Astrocyte (in vitro differentiated cells and primary cell): ENCODE data around the gene RAB8A. TPM values are rescaled to one million over a fixed set of nuclear protein-coding genes. Genes with fewer than 3 reads are reported as not detected.

ENCODE experiments used
- DNase-seq: peaks from one replicate; pipeline ENCODE4 v3.0.0-alpha.2; 2010; ENCODE audit warnings: low read depth
- FAIRE-seq: peaks from 2 replicates; lab custom pipeline; 2011; peaks lifted over from hg19 to GRCh38; lab: Jason Lieb, UNC
- H2AFZ ChIP-seq: 2 replicates; pipeline ENCODE4 v1.6.0; 2012; ENCODE audit warnings: low read depth, low read length, inconsistent platforms
- H3K27ac ChIP-seq: 2 replicates; pipeline ENCODE4 v1.5.1; 2011; ENCODE audit warnings: low read depth, low read length, inconsistent platforms
- H3K27me3 ChIP-seq: 2 replicates; pipeline ENCODE4 v1.6.0; 2011; ENCODE audit warnings: low read length, inconsistent platforms; ENCODE audit not compliant: insufficient read depth
- H3K36me3 ChIP-seq: 2 replicates; pipeline ENCODE4 v1.5.1; 2011; ENCODE audit warnings: low read length, inconsistent platforms; ENCODE audit not compliant: insufficient read depth
- H3K4me1 ChIP-seq: 2 replicates; pipeline ENCODE4 v1.5.1; 2011; ENCODE audit warnings: low read length, inconsistent platforms; ENCODE audit not compliant: insufficient read depth
- H3K4me2 ChIP-seq: 2 replicates; pipeline ENCODE4 v1.6.0; 2012; ENCODE audit warnings: low read length, inconsistent platforms
- H3K4me3 ChIP-seq: 2 replicates; pipeline ENCODE4 v1.5.1; 2011; ENCODE audit warnings: low read depth, mild to moderate bottlenecking, low read length, inconsistent platforms; ENCODE audit not compliant: insufficient read depth
- H3K79me2 ChIP-seq: 2 replicates; pipeline ENCODE4 v1.6.0; 2012; ENCODE audit warnings: mild to moderate bottlenecking, low read length, inconsistent platforms; ENCODE audit not compliant: insufficient read depth
- H3K9ac ChIP-seq: 2 replicates; pipeline ENCODE4 v1.6.0; 2012; ENCODE audit warnings: mild to moderate bottlenecking, low read length, inconsistent platforms
- H3K9me3 ChIP-seq: 2 replicates; pipeline ENCODE4 v1.5.1; 2012; ENCODE audit warnings: low read depth, mild to moderate bottlenecking, low read length, inconsistent platforms; ENCODE audit not compliant: insufficient read depth
- H4K20me1 ChIP-seq: 2 replicates; pipeline ENCODE4 v1.6.0; 2012; ENCODE audit warnings: low read length, inconsistent platforms; ENCODE audit not compliant: insufficient read depth
- H3K27ac Mint-ChIP-seq: one replicate; pipeline ENCODE4 v1.8.0; 2021; ENCODE audit warnings: mild to moderate bottlenecking, mixed read lengths; ENCODE audit not compliant: unreplicated experiment
- H3K27me3 Mint-ChIP-seq: one replicate; pipeline ENCODE4 v1.8.0; 2021; ENCODE audit warnings: low read depth, mixed read lengths; ENCODE audit not compliant: unreplicated experiment
- H3K36me3 Mint-ChIP-seq: one replicate; pipeline ENCODE4 v1.8.0; 2021; ENCODE audit warnings: low read depth, mixed read lengths; ENCODE audit not compliant: unreplicated experiment
- H3K4me1 Mint-ChIP-seq: one replicate; pipeline ENCODE4 v1.8.0; 2021; ENCODE audit warnings: low read depth, mixed read lengths; ENCODE audit not compliant: unreplicated experiment
- H3K4me3 Mint-ChIP-seq: one replicate; pipeline ENCODE4 v1.8.0; 2021; ENCODE audit warnings: mild to moderate bottlenecking, moderate library complexity, mixed read lengths; ENCODE audit not compliant: unreplicated experiment
- H3K9me3 Mint-ChIP-seq: one replicate; pipeline ENCODE4 v1.8.0; 2021; ENCODE audit warnings: mild to moderate bottlenecking, mixed read lengths; ENCODE audit not compliant: unreplicated experiment
- CTCF ChIP-seq: IDR thresholded peaks from 2 replicates; pipeline ENCODE4 v1.5.1; 2011; ENCODE audit warnings: low read depth, mild to moderate bottlenecking, inconsistent platforms, low read length, moderate library complexity; ENCODE audit not compliant: insufficient read depth
- EZH2 ChIP-seq: IDR thresholded peaks from 2 replicates; pipeline ENCODE4 v1.6.1; 2012; ENCODE audit warnings: mild to moderate bottlenecking, low read length, inconsistent platforms; ENCODE audit not compliant: insufficient read depth
- total RNA-seq: library from RNA; stranded (reverse); gene quantifications from 2 replicates; pipeline ENCODE4 v1.2.1, GENCODE V29; 2021

The RAB8A gene
- total RNA-seq, 1 donor from 2014 or later: 80.5 TPM

- no peaks in the 10 kb centered on the region for H3K4me1 ChIP-seq
- H3K9me3 ChIP-seq: no peaks in the 10 kb centered on the region
- DNase-seq (no peak), FAIRE-seq (no peak)
- Mint-ChIP-seq H3K4me1 (peaks cover 1% of the 10 kb centered on the region), H3K27me3 (no peaks in the 10 kb centered on the region), H3K4me3 (no peak overlapping the region), H3K27ac (no peak overlapping the region), H3K9me3 (no peaks in the 10 kb centered on the region), H3K36me3 (peaks cover 22% of the 10 kb centered on the region)
- H3K4me3 ChIP-seq: no peak overlapping the region
- no peak overlapping the region for H3K9ac ChIP-seq
- no peaks in the 10 kb centered on the region for H3K27me3 ChIP-seq
- TF ChIP-seq CTCF (no peak), EZH2 (no peak)
- no peak overlapping the region for H3K4me2 ChIP-seq
- H3K27ac ChIP-seq: no peak overlapping the region
- H3K79me2 ChIP-seq: peaks cover 6% of the 10 kb centered on the region
- peaks cover 21% of the 10 kb centered on the region for H3K36me3 ChIP-seq
- peaks cover 28% of the 10 kb centered on the region for H4K20me1 ChIP-seq
- H2AFZ ChIP-seq: no peak overlapping the region
Observed at GRCh38 chr19:16121967-16122366, 10.3 kb downstream of the RAB8A start.

- TF ChIP-seq CTCF: no peak
- no peak for TF ChIP-seq EZH2
- H3K4me1 Mint-ChIP-seq: no peaks in the 10 kb centered on the region
- H3K27me3 Mint-ChIP-seq: no peaks in the 10 kb centered on the region
- H3K27ac Mint-ChIP-seq: no peak overlapping the region
- Histone ChIP-seq H3K36me3 (peaks cover 20% of the 10 kb centered on the region), H3K79me2 (no peaks in the 10 kb centered on the region), H3K9ac (no peak overlapping the region), H3K4me1 (no peaks in the 10 kb centered on the region), H3K4me2 (no peak overlapping the region), H3K27ac (no peak overlapping the region), H3K27me3 (no peaks in the 10 kb centered on the region), H3K9me3 (no peaks in the 10 kb centered on the region), H4K20me1 (peaks cover 12% of the 10 kb centered on the region), H3K4me3 (no peak overlapping the region), H2AFZ (no peak overlapping the region)
- peaks cover 23% of the 10 kb centered on the region for H3K36me3 Mint-ChIP-seq
- DNase-seq: no peak
- H3K9me3 Mint-ChIP-seq: no peaks in the 10 kb centered on the region
- H3K4me3 Mint-ChIP-seq: no peak overlapping the region
- no peak for FAIRE-seq
Observed at GRCh38 chr19:16124953-16125352, 13.3 kb downstream of the RAB8A start.

- H4K20me1 ChIP-seq: peaks cover 12% of the 10 kb centered on the region
- H3K9ac ChIP-seq: no peak overlapping the region
- no peaks in the 10 kb centered on the region for H3K4me1 Mint-ChIP-seq
- H3K4me3 ChIP-seq: no peak overlapping the region
- FAIRE-seq: no peak
- H3K79me2 ChIP-seq: no peaks in the 10 kb centered on the region
- H3K4me2 ChIP-seq: no peak overlapping the region
- no peak overlapping the region for H2AFZ ChIP-seq
- no peaks in the 10 kb centered on the region for H3K27me3 Mint-ChIP-seq
- no peak for TF ChIP-seq EZH2
- TF ChIP-seq CTCF: no peak
- no peaks in the 10 kb centered on the region for H3K4me1 ChIP-seq
- no peaks in the 10 kb centered on the region for H3K9me3 ChIP-seq
- peaks cover 25% of the 10 kb centered on the region for H3K36me3 ChIP-seq
- no peak for DNase-seq
- peaks cover 28% of the 10 kb centered on the region for H3K36me3 Mint-ChIP-seq
- no peak overlapping the region for H3K27ac Mint-ChIP-seq
- no peak overlapping the region for H3K4me3 Mint-ChIP-seq
- no peaks in the 10 kb centered on the region for H3K9me3 Mint-ChIP-seq
- no peak overlapping the region for H3K27ac ChIP-seq
- H3K27me3 ChIP-seq: no peaks in the 10 kb centered on the region
Observed at GRCh38 chr19:16125737-16126495, 14.2 kb downstream of the RAB8A start.
